OCI-LY1 (cell line): Measurements from ENCODE around the gene FKBP1A.
A peak's percentile ranks its signal among the peaks of the same experiment; 100 is the strongest.

Experiments used
- H2AFZ ChIP-seq: fragments of 200-600 bp; sonication (generic), shearing (Covaris generic); 2 replicates; pipeline ENCODE4 v1.6.0; 2014; ENCODE audit warnings: antibody characterized with exemption, mild to moderate bottlenecking, low read length
- H3F3A ChIP-seq: fragments of 200-600 bp; sonication (generic), shearing (Covaris generic); 2 replicates; pipeline ENCODE4 v1.6.0; 2014; ENCODE audit warnings: mild to moderate bottlenecking, antibody characterized with exemption, low read length, moderate library complexity; ENCODE audit not compliant: insufficient read depth
- H3K27ac ChIP-seq: fragments of 200-600 bp; sonication (generic); 2 replicates; pipeline ENCODE4 v1.5.1; 2014; ENCODE audit warnings: low read length, mixed run types, mild to moderate bottlenecking, low read depth; ENCODE audit not compliant: poor library complexity, severe bottlenecking
- H3K27me3 ChIP-seq: fragments of 200-600 bp; sonication (generic); 2 replicates; pipeline ENCODE4 v1.6.0; 2014; ENCODE audit warnings: antibody characterized with exemption, mild to moderate bottlenecking, low read length, moderate library complexity; ENCODE audit not compliant: insufficient read depth
- H3K36me3 ChIP-seq: fragments of 200-600 bp; sonication (generic); 2 replicates; pipeline ENCODE4 v1.6.1; 2014; ENCODE audit warnings: mild to moderate bottlenecking, antibody characterized with exemption, low read length, moderate library complexity, mixed read lengths; ENCODE audit not compliant: insufficient read depth
- H3K4me1 ChIP-seq: fragments of 200-600 bp; sonication (generic); 2 replicates; pipeline ENCODE4 v1.5.1; 2014; ENCODE audit warnings: mild to moderate bottlenecking, low read length, moderate library complexity; ENCODE audit not compliant: insufficient read depth, severe bottlenecking
- H3K4me2 ChIP-seq: fragments of 200-600 bp; sonication (generic), shearing (Covaris generic); 2 replicates; pipeline ENCODE4 v1.6.1; 2014; ENCODE audit warnings: low read length
- H3K4me3 ChIP-seq: fragments of 200-600 bp; sonication (generic); 2 replicates; pipeline ENCODE4 v1.5.1; 2014; ENCODE audit warnings: low read length, low read depth, mild to moderate bottlenecking, mixed read lengths; ENCODE audit not compliant: poor library complexity, severe bottlenecking
- H3K79me2 ChIP-seq: fragments of 200-600 bp; shearing (Covaris generic); 2 replicates; pipeline ENCODE4 v1.6.1; 2016; ENCODE audit warnings: mixed run types, low read length, mixed read lengths; ENCODE audit not compliant: insufficient read depth
- H3K9ac ChIP-seq: fragments of 200-600 bp; sonication (generic), shearing (Covaris generic); 2 replicates; pipeline ENCODE4 v1.6.1; 2014; ENCODE audit warnings: mild to moderate bottlenecking, low read length, mixed read lengths
- H3K9me2 ChIP-seq: fragments of 200-600 bp; sonication (generic), shearing (Covaris generic); 2 replicates; pipeline ENCODE4 v1.6.1; 2014; ENCODE audit warnings: low read depth, mild to moderate bottlenecking, low read length, mixed read lengths
- H3K9me3 ChIP-seq: fragments of 200-600 bp; shearing (Covaris generic); 2 replicates; pipeline ENCODE4 v1.6.1; 2014; ENCODE audit warnings: low read length, mixed read lengths
- H4K20me1 ChIP-seq: fragments of 200-600 bp; sonication (generic), shearing (Covaris generic); 2 replicates; pipeline ENCODE4 v1.6.0; 2016; ENCODE audit warnings: mild to moderate bottlenecking, low read length; ENCODE audit not compliant: insufficient read depth
- CTCF ChIP-seq: fragments of 200-600 bp; sonication (generic), shearing (Covaris generic); IDR thresholded peaks from 2 replicates; pipeline ENCODE4 v1.5.1; 2017; ENCODE audit warnings: mild to moderate bottlenecking, antibody characterized with exemption, low read length, moderate library complexity, mixed read lengths
- EZH2 ChIP-seq: fragments of 200-600 bp; sonication (generic), shearing (Covaris generic); IDR thresholded peaks from 2 replicates; pipeline ENCODE4 v1.8.0; 2017; ENCODE audit warnings: borderline replicate concordance, mixed run types, mild to moderate bottlenecking, antibody characterized with exemption, low read length, moderate library complexity, mixed read lengths

FKBP1A gene

DNA sequence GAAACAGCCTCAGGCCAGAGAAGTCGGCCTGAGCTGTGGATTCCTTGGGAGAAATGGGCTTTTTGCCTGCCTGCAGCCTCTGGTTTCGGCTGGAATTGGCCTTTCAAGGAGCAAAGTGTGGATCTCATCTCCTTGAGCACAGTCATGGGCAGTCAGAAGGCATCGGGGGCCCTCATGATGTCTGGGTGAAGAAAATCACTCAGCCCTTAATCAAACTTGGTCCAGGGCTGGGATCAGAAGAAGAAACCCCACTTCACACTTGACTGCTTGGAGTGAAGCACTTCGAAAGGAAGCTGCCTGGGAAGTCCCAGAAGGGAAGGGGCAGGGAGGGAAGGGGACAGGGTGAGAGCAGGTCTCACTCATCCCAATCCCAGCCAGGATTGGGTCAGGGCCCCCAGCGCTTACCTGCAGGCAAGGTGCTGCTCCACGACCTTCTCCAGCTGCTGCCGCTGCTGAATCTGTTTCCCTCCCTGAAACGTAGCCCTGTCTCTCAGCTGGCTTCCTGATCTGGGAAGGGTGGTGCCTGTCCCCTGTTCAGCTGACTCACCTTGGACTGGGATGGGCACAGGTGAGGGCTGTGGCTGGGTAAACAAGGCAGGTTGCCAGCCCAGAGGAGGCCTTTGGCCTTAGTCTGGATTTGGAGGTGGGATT, 64.0 kb downstream of the FKBP1A start, which contains the start of gene SDCBP2:
Gene SDCBP2, minus strand, starts transcription at position 460 of the 651 bp plus-strand sequence. CDS start 8,723 bp downstream, outside the sequence.
- no peaks in the 10 kb centered on the region for H3F3A ChIP-seq
- TF ChIP-seq CTCF (no peak), EZH2 (no peak)
- H3K9ac ChIP-seq = peak within 1 kb of the TSS; percentile 16; the same call in 1 of the 2 replicates
- peak within 1 kb of the TSS; percentile 88; the same call in 1 of the 2 replicates for H3K4me2 ChIP-seq
- no peaks in the 10 kb centered on the region for H3K27me3 ChIP-seq
- H3K9me2 ChIP-seq = no peaks in the 10 kb centered on the region
- H3K27ac ChIP-seq = no peak within 1 kb of the TSS
- no peak within 1 kb of the TSS for H2AFZ ChIP-seq
- peaks cover 37% of the 10 kb centered on the region for H3K36me3 ChIP-seq
- no peak within 1 kb of the TSS for H3K4me3 ChIP-seq
- peaks cover 29% of the 10 kb centered on the region for H3K79me2 ChIP-seq
- no peaks in the 10 kb centered on the region for H3K9me3 ChIP-seq
- H3K4me1 ChIP-seq = peaks cover 57% of the 10 kb centered on the region
- no peaks in the 10 kb centered on the region for H4K20me1 ChIP-seq

GRCh38 chr20:1327827-1328679, 64.8 kb downstream of the FKBP1A start:
- H3K9me2 ChIP-seq = no peaks in the 10 kb centered on the region
- peaks cover 29% of the 10 kb centered on the region for H3K79me2 ChIP-seq
- H3K4me3 ChIP-seq = no peak overlapping the region
- H3K27me3 ChIP-seq = no peaks in the 10 kb centered on the region
- H3K9me3 ChIP-seq = no peaks in the 10 kb centered on the region
- no peaks in the 10 kb centered on the region for H3F3A ChIP-seq
- peaks cover 29% of the 10 kb centered on the region for H3K36me3 ChIP-seq
- H4K20me1 ChIP-seq = no peaks in the 10 kb centered on the region
- H3K4me1 ChIP-seq = peaks cover 57% of the 10 kb centered on the region
- peak overlapping the region; percentile 88; the same call in 1 of the 2 replicates for H3K4me2 ChIP-seq
- no peak for TF ChIP-seq EZH2
- no peak for TF ChIP-seq CTCF
- no peak overlapping the region for H2AFZ ChIP-seq
- H3K9ac ChIP-seq = no peak overlapping the region; the same call in 1 of the 2 replicates
- H3K27ac ChIP-seq = no peak overlapping the region

DNA sequence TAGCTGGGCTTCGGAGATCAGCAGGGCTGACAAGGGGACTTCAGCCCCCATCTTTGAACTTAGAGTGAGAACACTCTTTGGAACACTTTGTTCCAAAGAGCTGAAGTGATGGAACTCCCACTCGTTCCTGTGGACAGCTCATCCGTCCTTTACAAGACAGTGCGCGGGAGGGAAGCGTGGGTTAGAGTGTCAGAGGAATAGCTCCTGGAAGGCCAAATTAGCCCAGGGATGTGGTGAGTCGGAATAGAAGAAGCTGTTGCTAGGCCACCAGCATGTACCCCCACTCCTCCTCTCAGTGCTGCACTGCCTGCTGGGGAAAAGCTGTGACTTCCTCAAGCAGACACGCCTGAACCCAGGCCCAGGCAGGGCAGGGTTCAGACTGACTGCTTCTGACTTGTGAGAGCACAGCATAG, 65.6 kb downstream of the FKBP1A start:
- Histone ChIP-seq H3K27ac (no peak overlapping the region), H3K9ac (no peak overlapping the region), H3K9me2 (no peaks in the 10 kb centered on the region), H3K79me2 (peaks cover 29% of the 10 kb centered on the region), H3K27me3 (no peaks in the 10 kb centered on the region), H2AFZ (no peak overlapping the region), H3K4me2 (peak overlapping the region; percentile 88; the same call in 1 of the 2 replicates), H3K9me3 (no peaks in the 10 kb centered on the region), H3K4me3 (no peak overlapping the region), H4K20me1 (no peaks in the 10 kb centered on the region), H3F3A (no peaks in the 10 kb centered on the region), H3K4me1 (peaks cover 57% of the 10 kb centered on the region), H3K36me3 (peaks cover 21% of the 10 kb centered on the region)
- TF ChIP-seq CTCF = no peak
- no peak for TF ChIP-seq EZH2
